ENCODE data around the gene TSHZ2.
"Not testable (repeated sequence)": the region's sequence is repeated elsewhere in the genome, so short reads cannot be mapped to it uniquely, and the experiment has no call there.

The TSHZ2 gene

DNA sequence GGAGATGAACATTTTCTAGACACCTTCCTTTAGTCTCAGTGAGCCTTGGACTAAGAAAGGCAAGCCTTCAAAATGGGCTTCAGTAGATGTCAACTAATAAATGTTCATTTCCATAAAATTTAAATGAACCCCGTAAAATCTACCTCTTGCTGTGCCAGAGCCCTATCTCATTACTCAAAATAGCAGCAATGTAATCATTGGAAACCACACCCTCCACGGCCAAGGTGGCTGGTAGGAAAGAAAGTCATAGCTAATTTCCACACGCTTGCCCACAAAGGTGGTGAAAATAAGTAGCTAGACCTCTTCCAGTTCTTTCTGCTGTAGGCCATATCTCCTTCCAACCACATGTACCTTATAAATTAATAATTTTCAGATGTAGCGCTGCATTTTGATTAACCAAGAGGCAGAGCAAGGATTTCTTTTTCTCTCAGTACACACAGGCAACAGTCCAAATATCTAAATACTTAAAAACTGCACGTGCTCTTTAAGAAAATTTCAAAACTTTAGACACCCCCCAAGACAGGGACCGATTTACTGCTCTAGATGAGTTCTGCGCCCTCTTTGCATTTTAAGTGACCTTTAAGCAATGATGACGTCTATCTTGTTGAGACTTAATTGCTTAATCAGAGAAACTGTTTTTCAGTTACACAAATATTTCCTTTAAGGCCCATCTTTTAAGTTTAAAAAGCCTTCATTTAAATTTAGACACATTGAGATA is 330.7 kb downstream of the TSHZ2 start:
- no peak for DNase-seq

DNA sequence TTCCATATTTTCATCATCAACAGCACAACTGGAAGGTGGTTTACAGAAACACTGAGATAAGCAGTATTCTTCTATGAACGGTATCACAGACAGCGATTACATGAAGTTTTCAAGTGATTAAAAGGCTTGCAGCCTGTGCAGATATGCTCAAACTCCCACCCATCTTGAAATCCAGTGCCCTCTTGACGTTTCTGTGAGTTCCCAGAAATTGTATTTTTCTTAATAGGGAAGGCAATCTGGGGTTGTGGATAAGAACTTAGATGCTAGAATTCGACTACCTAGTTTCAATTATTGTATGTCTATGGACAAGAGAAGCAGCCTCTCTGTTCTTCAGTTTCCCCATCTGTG is 331.2 kb downstream of the TSHZ2 start:
- DNase-seq = no peak

DNA sequence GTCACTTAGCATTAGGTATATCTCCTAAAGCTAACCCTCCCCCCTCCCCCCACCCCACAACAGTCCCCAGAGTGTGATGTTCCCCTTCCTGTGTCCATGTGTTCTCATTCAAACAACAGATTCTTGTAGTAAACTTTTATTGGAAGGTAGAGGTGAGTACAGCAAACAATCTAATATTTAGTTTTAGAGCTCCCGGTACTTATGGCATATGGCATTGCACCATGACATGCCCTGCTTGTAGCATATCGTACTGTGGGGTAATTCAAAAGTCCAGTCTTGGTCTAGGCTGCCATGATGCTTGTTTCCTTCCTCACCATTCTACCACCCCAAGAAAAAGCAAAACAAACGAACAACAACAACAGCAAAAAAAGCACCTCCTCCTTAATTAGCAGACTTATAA is 332.0 kb downstream of the TSHZ2 start:
- DNase-seq = no peak

DNA sequence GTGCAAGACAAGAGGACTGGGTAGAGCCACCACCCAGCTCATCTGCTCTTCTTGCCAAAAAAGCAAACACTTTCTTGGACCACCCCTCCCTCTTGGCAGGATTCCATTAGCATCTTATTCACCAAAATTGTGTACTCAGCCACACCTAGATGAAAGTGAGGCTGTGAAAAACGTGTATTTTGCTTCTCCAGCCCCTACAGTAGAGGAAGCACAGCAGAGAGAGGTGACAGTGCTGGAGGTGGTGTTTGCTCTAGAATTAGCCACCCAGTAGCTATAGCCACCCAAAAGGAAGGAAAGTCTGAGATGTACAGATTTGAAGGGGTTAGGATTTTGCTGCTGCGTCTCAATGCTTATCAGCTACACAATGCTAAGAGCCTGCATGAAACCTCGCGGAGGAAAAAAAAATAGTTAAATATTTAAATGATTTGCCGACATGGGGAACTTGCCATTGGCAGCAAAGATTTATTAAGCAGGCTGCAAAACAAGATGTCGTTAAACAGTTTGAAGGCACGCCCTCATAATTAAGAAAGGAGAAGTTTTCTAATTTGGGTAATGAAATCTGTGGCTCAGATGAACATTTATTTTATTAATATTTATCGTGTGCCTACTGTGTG is 334.1 kb downstream of the TSHZ2 start:
- DNase-seq = no peak

DNA sequence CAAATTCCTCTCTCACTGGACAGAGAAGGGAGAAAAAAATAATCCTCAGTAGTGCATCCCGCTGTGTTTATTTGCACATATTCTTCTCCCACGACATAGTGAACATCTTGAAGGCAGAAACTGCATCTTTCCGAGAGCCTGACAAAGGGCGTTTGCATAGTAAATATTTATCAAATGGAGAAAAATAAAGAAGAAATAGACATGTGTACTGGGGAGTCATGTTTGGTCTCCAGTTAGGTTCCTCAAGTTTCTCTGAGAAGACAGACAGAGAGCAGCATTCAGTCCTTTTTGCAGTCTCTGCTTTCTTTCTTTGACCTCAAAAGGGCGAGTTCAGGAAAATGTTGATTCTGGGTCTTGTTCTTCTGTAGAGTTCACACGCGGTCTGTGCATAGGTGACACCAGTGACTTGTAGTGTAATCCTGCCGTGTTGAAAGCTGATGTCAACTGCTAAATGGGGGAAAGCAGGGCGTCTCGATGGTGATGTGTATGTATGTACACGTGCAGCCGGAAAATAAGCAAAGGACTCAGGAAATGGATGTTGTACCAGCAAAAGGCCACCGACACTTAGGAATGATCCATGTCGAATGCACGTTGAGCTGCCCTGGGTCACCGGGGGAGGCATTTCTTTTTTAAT is 335.9 kb downstream of the TSHZ2 start:
- DNase-seq = no peak

DNA sequence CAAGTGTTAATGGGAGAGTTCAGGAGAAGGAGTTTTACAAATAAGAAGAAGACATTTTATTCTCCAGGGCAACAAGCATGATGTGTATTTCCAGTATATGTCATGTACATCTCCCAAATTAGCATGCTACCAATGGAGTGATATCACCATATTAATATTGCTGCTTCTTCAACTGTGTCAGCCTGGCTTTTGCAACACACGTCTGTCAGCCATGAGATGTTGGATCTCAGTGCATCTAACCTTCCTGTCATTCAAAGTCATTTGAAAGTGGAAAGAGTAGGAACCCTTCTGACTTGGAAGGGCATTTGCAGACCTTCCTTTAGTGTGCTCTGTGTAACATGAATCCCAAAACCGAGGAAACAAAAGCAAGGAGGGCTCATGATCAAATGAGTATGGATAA is 337.4 kb downstream of the TSHZ2 start:
- no peak for DNase-seq

DNA sequence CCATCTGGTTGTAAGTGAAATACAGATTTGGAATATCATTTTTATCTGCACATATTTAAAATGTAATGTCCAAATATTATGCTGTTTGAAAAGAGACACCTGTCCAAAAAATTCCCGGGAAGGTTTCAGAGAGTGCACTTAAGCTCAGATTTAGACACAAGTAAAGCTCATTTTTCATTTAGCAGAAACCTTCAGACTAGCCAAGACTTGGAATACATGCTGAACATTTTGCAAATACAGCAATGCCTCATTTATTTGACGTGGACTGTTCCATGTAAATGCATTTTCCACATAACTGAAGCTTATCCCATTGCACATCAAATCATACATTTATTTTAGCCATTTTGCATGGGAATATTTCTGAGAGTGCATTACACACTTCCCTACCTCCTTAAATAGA is 340.8 kb downstream of the TSHZ2 start:
- no peak for DNase-seq

DNA sequence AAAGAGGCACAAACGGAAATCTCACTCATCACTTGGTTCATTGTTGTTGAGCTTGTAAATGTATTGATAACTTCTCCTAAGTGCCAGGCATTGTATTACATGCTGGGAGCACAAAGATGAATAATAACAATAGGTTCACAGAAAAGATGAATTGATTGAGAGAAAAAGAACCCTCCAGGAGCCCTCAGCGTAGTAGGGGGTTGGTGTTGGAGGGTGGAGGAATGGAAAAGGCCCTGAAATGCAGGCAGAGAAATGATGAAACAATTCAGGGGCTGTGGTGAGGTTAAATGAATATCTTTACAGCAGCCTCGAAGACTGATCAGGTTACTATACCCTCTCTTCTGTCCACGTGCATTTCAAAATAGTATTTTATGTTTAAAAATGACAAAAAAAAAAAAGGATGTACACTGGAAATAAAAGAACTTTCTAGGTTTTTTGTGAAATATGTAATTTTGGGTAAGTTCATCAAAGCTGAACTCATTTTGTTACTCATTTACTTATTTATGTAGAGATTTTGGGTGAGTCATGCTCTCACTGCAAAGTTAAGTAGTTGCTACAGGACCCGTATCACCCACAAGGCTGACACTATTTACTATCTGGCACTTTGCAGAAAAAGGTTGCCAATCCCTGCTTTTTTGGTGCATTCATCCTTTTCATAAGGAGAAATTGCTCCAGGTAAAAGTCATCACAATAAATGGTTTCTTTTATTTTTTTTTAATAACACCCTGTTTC is 344.2 kb downstream of the TSHZ2 start:
- DNase-seq = no peak

DNA sequence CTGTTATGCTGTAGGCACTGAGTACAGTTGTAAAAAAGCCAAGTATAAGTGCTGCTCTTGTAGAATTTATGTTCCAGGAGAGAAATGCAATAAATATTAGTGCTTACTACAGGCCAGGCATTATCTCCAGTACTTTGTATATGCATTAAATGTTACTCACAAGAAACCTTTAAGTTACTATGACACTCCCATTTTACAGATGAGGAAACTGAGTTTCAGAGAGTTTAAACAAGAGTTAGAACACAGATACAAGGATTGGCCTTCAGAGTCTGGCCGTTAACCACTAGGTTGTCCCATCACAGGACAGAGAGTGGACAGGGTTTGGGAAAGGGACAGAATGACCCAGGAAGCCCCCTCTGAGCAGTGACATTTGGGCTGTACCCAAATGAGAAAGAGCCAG is 347.0 kb downstream of the TSHZ2 start:
- DNase-seq = no peak

DNA sequence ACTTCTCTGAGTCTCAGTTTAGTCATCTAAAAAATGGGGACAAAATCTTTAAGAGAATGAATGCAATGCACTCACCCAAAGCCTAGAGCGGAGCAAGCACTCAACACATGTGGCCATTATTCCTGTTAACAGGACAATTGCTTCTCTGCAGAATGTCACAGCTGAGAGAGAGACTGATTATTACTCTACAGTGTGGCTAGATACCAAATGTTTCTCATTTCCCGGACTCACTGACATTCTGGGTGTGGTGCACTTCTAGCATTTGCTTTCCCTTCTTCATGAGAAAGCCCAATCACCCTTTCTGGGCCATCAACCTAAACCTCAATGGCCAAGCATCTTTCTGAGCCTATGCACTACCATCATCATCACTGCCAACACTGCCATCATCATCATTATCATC is 347.6 kb downstream of the TSHZ2 start:
- DNase-seq = no peak

DNA sequence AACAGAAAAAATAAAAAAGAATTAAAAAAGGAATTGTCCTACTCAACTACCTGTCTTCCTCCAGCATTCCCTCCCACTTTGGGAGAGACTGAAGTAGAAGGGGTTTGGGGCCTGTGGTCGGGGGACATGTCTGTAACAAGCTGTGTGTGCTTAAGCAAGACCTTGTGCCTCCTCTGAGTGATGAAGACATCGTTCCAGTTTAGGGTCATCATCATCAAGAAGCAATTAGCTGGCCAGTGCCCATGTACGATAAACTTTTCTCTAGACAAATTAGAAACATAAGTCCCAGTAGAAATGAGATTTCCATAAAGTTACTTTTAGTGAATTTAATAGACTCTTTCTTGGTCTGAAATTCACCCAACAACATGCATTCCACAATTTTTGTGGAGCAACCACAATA is 348.5 kb downstream of the TSHZ2 start:
- DNase-seq = no peak

DNA sequence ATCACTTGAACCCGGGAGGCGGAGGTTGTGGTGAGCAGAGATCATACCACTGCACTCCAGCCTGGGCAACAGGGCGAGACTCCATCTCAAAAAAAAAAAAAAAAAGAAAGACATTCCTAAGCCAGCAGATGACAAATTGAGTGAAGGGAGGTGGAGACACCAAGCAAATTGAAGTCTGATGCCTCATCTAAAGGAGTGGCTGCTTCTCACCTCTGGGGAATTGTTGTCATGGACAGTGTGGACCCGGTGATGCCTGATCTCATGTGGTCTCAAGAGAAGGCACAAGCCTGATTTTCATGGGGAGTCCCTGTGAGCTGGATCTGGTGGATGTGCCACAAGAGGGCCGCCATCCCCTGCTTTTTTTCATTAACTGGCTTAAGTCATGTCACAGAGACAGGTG is 349.4 kb downstream of the TSHZ2 start:
- DNase-seq = no peak

DNA sequence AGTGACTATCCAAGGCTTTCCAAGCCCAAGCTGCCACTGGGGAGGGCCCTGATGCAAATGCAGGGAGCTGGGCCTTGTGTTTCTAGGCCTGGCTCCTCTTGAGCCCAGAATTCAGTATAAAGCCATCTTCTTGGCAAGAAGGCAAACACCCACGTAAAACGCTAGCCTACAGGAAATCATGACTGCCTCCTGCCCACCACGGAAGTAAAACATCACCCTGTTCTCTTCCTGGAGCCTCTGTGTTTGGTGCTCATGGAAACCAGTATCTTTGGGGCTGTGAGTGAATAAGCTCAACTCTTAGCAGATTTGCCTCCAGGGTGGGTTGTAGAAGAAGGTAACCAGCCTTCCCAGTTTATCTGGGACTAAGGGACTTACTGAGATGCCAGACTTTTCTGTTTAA is 350.5 kb downstream of the TSHZ2 start:
- DNase-seq = no peak

DNA sequence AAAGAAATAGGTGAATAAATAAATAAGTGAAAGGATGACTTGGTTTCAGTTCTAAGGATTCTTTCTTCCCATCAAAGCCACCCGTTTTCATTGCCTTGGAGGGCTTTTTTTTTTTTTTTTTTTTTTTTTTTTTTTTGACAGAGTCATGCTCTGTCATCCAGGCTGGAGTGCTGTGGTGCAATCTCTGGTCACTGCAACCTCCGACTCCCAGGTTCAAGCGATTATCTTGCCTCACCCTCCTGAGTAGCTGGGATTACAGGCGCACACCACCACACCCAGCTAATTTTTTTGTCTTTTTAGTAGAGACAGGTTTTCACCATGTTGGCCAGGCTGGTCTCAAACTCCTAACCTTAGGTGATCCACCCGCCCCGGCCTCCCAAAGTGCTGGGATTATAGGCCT is 351.3 kb downstream of the TSHZ2 start:
- not testable (repeated sequence) for DNase-seq

DNA sequence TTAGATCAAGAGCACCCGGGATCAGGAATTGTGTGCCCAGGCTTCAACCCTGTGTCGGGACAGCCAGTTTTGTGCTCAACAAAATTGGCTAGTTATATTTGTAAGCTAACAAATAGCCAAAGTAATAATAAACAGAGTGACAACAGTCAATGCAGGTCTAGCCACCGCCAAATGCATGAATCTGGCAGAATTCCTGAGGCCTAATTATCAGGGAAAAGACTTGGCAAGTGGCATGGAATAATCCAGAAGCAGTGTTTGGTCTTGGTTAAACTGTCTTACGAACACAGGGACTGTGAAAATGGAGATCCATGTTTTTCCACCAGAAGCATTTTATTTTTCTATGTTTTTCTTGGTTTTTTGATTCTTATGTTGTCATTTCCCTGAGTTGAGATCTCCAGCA is 352.7 kb downstream of the TSHZ2 start:
- no peak for DNase-seq

DNA sequence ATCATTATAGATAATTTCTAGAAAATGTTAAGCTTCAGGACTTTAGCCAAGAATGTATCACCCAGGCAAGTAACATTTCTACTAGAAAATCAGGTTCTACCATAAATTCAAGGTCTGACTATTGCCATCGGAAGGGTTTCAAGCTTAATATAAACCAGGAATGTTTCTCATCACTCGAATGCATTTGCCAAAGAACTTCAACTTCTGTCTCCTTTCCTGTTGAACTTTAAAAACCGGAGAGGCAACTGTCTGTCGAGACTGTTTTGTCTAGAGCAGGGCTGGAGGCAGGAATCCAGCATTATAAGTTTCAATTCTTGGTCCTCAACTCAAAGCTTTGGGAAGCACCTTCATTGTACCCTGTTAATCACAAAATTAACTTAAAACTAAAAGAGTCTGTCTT is 356.8 kb downstream of the TSHZ2 start:
- DNase-seq = no peak

DNA sequence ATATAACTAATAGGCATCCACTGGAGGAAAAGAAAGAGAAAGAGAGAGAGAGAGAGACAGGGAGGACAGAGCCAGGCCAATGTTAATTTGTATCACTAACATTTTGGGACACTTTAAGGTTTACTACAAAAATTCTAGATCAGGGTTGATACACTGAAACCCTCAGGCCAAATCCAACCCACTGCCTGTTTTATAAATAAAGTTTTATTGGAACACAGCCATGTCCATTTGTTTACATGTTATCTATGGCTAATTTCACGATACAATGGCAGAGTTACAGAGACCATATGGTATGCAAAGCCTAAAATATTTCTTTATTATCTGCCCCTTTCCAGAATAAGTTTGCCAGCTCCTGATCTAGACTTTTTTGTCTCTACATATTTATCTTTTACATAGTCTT is 357.6 kb downstream of the TSHZ2 start:
- no peak for DNase-seq

DNA sequence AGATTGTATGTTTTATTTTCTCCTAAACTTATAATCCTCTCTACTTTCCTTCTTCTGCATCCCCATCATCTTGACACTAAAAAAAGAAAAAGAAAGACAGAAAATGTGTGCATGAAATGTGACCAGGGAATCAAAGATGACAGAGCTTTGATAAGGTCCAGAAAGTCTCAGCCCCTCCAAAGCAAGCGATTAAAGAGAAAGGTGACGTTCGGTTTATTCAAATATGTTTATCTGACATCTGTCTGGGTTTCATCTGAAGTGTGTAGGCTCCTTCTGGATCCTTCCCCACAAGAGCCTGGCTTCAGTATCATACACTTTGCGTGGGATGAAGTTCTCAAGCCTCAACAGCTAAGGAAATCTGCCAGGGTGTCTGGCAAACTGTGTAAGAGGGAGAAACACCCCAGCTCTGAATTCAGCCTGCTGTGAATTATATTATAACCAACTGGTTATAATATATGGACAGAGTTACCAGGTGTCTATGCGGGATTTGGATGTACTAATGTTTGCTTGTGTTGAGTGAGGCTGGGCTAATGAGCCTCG is 358.5 kb downstream of the TSHZ2 start:
- DNase-seq = peak in 19 of 58 donors; percentile 3 to 44 (median 14)

DNA sequence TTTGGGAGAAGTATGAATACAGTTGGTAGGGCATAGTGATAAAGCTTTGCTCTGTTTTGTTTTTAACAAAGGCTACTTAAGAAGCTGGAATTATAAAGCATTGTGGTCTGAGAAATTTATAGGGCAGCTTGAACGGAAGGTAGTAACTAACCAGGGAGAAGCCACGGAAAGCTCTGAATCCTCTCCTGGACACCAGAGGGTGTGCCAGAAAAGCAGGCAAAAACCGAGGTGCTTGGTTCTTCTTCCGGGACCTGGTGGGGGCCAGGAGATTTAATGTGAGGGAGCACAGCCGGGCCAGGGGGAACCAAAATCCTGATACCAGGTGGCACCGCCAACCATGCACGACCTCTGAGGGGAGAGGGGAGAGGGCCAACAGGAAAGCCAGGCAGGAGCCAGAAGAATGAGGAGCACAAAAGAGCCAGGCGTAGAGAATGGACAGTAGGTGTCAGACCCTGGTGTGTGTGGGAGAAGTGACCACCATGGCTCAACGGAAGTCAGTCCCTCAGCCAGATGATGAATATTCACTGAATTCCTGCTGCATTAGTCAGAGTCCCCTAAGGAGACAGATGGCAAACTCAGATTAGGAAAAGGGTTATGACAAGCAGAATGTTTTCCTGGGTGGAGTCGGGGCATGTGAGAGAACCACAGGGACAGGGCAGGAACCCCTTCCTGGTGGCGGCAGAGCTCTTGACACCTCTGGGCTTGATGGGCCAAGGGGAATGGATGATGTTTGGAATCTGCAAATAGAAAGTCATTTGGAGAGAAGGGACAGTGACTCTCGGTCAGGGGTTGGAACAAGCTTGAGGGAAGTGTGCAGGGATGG is 359.2 kb downstream of the TSHZ2 start:
- no peak for DNase-seq

DNA sequence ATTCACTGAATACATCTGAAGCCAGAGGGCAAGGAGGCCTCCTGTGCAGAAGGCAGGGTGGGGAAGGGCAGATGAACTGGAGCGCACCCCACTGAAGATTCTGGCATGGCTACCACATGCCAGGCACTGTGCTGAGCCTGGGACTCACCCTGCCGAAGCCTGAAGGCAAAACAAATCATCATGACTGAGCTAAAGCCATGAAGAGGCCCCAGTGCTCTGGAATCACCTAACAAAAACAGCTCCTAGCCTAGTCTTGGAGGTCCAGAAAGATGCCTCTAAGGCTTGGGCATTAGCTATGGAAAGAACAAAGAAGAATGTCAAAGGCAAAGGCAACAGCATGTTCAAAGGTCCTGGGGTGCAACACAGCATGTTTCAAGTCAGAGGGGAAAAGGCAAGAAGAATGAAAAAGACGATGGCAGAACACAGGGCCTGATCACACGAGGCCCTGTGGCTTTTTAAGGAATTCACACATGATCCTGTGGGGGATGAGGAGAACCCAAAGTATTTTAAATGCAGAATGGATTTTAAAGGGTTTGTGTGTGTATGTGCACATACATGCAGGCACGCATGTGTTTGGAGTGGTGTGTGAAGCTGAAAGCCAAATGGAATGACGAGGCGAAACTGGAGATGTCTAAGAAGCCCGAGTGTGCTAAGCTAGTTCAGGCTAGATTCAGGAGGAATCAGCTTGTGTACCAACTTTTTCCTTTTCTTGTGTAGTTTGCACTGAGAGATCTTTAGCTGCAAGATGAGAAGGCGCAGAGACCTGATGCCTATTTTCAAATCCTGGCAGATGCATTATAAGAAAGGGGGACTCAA is 360.1 kb downstream of the TSHZ2 start:
- DNase-seq = peak in 3 of 58 donors; percentile 3 to 28 (median 4)

Data from anterior cingulate cortex (tissue), 58 donors.